ENCODE data around the gene MDFI.
A peak's percentile ranks its signal among the peaks of the same experiment; 100 is the strongest.

MDFI gene

GRCh38 chr6:41674231-41675000 is 36.1 kb downstream of the MDFI start:
- DNase-seq: no peak

DNA sequence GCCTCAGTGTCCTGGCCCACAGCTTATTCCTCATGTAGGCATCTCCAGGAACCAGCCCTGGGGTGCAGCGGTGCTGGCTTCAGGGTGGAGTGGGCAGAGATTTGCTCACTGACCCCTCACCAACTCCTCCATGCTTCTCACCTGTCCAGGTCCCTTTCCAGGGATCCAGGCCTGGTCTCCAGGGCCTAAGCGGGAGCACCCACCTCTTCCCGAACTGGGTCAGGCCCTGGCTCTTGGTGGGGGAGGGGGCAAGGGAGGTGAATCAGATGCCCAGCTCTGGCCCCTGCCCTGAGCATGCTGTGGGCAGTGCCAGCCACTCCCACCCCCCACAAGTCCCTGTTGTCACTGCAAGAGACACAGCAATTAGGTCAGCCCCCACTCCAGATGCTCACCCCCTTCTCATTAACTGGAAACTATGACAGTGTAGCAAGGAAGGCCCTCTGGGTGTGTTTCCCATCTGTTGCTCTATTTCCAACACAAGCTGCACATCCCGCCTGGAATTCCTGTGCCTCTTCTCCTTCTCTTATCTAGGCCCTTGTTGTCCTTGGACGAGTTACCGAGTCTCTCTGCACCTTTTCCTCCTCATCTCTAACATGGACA is 37.0 kb downstream of the MDFI start:
- DNase-seq: no peak

DNA sequence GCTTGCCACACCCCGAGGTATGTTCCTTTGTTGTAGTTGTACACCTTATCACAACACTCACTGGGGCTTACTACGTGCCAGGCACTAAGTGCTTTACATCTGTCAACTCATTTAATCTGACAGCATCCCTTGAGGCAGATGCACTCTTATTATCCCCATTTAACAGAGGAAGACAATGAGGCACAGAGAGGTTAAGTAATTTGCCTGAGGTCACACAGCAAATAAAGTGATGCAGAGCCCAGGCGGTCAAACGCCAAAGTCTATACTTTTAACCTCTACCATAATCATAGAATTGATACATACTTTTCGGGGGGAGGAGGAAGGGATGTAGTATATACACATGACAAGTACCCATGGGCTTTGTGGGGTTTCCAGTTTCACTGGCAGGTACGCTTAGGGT is 37.7 kb downstream of the MDFI start:
- no peak for DNase-seq

DNA sequence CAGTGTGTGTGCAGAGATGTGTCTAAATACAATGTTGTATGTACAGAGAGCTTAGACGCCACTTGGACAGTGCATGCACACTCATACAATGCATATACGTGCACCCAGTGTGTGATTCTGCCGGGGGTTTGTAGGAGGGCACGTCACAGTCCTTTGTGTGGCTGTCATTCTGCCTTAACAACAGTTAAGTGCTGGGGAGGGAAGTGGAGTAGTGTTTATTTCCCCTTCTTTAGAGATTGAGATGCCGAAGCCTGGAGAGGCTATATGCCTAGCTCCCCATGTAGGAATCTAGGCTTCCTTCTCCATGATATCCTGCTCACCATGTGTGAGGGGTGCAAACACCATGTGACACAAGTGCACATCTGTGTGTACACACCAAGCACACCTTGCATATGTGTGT is 38.2 kb downstream of the MDFI start:
- DNase-seq: no peak

- DNase-seq: no peak
Observed at GRCh38 chr6:41677124-41677921, 39.1 kb downstream of the MDFI start.

DNA sequence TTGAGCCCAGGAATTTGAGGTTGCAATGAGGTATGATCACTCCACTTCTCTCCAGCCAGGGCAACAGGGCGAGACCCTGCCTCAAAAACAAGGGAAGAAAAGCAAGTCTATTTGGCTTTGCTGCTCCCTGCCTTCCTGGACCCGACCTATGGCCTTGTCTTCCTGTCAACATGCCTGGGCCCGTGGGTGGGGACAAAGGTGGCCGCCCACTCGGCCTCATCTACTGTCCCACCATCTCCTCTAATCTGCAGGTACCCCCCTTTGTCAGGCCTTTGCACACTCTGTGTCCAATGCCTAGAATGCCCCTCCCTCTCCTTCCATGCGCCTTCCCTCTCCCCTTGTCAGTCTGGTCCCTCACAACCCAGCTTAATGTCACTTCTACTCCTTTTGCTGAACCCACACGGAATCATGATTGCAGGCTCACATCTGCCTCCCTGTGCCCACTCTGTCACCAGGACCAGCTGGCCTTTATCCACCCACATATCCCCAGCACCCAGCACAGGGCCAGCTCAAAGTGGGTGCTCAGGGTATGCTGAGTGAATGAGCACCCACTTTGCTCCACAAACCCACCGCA is 40.3 kb downstream of the MDFI start:
- no peak for DNase-seq

GRCh38 chr6:41679696-41680095 is 41.4 kb downstream of the MDFI start:
- no peak for DNase-seq

- DNase-seq: no peak
Observed at GRCh38 chr6:41680182-41680965, 42.1 kb downstream of the MDFI start.

GRCh38 chr6:41682056-41682477 is 43.8 kb downstream of the MDFI start:
- DNase-seq: peak; percentile 45

- no peak for DNase-seq
Observed at GRCh38 chr6:41682497-41683272, 44.4 kb downstream of the MDFI start.

GRCh38 chr6:41683273-41683522 is 44.9 kb downstream of the MDFI start:
- DNase-seq: no peak

DNA sequence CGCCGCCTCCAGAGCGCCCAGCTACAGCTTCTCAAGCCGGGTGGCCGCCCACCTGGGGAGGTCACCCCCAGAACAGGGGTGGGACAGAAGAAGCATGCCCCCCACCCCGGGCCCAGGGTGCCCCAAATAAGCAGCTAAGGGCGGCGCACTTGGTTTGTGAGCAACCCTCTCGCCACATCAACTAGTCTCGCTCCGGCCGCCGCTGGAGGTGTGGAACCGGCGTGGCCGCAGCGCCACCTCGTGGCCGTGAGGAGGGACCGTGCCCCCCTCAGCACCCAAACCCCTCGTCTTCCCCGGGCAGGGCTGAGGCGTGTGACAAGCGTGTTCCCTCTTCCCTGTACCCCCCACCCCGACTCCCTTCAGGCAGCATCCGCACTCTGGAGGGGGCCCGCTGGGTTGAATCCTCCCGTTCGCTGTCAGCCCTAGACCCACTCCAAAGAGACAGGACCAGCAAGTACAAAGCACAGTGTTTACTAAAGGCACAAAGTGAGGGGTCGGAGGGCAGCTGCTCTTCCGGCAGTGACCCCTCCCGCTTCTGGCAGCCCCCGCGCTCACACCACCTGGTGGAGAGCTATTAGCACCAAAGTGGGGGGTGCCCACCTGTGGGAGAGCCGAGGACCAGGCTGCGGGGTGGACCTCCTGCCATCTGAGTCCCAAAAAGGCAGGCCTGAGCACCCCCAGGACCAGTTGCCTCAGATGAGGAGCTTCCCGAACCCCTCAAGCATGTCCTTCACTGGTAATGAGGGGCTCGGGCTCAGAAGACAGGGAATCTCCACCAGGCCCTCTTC is 45.4 kb downstream of the MDFI start:
- DNase-seq: no peak

DNA sequence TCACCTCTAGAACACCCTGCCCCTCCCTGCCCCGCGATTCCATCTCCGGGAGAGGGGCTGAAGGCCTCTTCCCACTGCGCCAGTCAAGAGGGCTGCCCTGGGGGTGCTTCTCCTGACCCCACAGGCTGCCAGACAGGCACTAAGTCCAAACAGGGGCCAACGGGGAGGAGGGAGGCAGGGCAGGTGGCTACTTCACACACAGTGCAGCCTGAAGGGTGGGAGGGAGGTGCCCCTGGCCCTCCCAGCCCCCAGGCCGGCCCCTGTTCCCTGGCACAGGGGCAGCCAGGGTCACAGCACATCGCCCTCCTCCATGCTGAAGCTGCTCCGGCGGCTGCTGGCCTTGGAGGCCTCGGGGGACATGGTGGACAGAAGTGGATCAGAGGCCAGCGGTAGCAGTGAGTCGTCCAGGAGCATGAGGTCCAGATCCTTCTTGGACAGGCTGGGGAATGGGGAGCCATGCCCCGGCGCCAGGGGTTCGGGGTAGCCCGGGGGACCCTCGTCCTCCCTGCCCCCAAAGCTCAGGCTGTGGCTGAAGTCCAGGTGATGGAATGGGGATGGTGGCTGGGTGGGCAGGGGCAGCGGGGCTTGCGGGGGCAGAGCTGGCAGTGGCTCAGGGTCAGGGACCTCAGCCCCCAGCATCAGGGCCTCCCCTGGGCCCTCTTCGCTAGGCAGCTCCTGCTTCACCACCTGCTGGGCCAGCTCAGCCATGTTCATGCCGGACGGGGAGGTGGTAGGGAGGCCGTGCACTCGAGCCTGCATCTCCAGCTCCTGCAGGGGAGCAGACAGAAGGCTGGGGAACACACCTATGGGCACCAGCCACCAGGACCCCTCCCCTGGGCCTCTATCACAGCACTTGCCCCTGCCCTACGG is 46.3 kb downstream of the MDFI start:
- no peak for DNase-seq

DNA sequence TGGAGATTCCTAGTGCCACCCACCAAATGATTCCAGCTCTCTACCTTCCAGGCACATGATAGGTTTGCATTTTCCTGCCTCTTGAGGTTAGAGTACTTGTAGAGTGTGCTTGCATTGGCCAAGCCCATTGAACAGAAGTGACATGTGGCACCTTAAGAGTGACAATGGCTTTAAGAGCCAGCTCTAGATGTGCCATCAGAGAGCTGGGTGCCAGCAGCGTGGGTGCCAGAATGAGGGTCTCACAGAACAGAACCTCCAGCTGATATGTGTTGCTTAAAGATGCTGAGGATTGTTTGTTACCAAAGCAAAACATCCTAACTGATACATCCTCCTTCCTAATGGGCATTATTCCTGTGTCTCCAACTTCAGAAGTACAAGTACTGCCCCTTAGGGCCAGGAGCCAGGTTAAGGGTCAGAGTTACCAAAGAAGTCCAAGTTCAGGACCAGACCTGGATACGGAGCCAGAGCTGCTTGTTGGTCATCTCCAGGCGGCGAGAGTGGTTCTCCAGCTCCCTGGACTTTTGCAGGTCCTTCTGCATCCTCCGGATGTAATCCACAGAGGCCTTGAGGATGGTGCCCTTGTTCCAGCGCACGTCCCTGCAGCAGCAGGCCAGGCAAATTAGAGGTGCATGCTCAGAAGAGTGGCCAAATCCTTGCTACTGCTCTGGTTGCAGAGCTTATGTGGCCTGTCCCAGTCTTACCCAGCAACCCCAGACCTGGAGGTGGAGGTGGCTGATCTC is 47.5 kb downstream of the MDFI start:
- DNase-seq: no peak

GRCh38 chr6:41687501-41688175 is 49.4 kb downstream of the MDFI start:
- DNase-seq: no peak

DNA sequence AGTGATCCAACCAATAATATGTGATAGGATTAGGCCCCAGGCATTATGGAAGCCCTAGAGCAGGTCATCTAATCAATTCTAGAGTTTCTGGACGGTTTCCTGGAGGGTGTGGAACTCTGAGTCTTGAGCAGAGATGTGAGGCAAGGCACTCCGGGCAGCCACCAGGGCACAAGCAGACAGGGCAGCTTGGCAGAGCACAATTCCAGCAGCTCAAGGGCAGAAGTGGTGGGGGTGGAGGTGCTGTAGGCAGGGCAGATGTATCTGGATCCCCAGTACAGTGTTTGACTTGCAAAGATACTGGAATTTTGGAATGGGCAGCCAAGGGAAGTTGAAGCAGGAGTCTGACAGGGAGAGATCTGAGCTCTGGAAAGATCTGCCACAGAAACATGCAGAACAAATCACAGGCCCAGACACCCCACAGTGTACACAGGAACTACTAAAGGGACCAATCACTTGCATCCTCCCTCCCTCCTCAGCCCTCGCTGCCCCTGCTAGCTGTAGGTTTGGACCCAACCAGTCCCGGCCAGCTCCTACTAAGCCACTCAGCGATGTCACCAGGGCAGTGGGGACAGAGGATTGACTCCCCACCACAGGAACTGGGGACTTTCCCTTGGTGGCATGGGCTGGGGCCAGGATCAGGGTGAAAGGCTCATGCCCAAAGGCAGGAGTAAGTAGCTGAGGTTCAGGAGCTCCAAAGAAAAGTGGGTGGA is 50.1 kb downstream of the MDFI start:
- no peak for DNase-seq

DNA sequence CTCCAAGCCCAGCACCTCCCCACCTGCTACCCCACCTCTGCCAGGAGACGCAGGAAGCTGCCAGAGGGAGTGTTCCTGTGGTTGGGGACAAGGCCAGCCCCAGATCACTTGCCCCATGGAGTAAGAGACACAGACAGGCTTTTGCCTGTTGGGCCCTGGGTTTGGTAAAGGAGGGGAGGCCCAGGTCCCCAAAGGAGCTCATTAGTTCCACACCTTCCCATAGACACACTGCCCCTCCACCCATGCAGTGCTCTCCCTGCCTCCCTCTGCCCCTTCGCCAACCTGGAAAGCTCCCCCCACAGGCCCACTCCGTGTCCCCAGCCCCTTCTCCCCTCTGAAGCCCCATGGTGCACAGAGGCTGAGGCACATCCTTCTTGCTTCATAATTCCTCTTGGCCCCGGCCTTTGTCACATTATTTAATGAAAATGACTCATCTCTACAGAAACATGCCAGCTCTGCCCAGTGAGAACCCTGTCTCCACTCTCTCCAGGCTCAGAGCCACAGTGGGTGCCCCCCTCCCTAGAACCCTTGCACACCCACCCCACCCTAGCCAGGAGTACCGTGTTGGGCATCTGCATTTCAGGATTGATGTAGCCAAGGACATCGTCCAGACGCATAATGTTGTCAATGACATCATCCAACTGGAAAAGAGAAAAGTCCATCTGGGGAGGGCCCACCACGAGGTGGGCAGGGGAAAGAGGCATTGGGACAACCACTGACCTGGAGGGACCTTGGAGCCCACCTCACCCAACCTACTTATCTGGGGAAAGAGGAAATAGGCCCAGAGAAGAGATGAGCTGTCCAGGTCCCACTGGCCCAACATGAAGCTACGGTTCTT is 51.1 kb downstream of the MDFI start:
- no peak for DNase-seq
